GM21737 (cell line): ENCODE results near the gene CCDC24.

ENCODE experiments used
- ATAC-seq: cut with Tn5 transposase; IDR thresholded peaks from one replicate; pipeline ENCODE4 v1.9.1; 2021; ENCODE audit warnings: mild to moderate bottlenecking, moderate library complexity; ENCODE audit not compliant: unreplicated experiment

CCDC24 gene

DNA sequence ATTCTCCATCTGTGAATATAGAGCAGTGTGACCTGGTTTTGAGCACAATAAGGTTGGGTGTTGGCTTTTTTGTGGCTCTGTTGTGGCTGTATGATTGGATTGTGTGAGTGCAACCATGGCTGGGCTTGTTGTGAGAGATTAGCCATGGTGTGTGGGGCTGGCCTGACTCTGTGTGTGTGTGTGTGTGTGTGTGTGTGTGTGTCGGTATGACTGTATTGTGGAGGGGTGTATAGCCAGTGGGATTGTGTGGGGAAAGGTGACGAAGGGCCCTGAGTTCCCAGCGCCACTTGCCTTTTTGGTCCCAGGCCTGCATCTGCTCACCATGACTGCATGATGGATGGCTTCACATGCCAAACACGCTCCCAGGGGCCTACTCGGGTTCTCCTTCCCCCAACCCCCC, 45.8 kb downstream of the CCDC24 start:
- no peak for ATAC-seq

DNA sequence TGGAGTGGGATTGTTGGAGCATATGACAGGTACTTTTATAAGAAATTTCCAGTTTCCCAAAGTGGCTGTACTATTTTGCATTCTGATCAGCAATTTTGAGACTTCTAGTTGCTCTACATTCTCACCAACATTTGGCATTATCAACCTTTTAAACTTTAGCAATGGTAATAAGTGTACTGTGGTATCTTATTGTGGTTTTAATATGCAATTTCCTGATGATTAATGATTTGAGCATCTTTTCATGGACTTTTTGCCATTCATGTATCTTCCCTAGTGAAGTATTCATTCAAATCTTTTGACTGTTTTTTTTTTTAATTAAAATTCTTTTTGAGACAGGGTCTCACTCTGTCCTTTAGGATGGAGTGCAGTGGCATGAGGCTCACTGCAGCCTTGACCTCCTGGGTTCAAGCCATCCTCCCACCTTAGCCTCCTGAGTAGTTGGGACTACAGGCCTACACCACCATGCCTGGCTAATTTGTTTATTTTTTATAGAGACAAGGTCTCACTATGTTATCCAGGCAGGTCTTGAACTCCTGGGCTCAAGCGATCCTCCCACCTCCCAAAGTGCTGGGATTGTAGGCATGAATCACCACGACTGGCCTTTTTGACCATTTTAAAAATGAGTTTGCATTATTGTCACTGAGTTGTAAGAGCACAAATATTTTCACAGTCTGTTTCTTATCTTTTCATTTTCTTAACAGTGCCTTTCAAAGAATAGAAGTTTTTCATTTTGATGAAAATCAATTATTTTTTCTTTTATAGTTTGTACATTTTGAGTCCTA, 47.7 kb downstream of the CCDC24 start:
- no peak for ATAC-seq

DNA sequence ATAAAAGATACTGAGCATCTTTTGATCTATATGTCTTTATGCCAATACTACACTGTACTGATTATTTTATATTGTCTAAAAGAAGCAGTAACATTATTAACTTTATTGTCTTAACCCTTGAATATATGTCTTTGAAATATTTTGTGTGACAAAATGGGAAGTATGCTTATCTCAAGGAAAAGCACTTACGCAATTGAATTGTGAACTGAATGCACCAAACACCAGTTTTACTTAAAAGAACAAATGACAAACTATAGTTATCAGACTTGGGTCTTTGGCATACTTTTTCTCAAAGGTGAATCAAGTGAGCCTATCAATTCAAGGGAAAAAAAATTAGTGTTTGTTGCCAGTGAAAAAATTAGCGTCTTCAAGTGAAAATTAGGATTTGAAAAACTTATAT, 49.0 kb downstream of the CCDC24 start:
- no peak for ATAC-seq

DNA sequence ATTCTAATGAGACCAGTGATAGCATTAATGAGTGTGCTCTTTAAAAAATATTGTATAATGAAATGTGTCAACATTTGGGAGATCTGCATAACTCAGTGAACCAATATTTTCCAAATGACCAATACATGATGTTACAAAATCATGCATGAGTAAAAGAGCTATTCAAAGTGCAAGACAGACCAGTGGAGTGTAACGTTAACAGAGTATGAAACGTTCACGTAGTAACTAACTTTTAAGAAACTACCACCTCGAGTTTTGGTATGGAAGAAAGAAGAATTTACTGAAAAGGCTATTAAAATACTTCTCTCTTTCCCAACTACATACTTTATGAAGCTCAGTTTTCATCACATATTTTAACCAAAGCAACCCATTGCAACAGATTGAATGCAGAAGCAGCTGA, 49.4 kb downstream of the CCDC24 start:
- no peak for ATAC-seq

DNA sequence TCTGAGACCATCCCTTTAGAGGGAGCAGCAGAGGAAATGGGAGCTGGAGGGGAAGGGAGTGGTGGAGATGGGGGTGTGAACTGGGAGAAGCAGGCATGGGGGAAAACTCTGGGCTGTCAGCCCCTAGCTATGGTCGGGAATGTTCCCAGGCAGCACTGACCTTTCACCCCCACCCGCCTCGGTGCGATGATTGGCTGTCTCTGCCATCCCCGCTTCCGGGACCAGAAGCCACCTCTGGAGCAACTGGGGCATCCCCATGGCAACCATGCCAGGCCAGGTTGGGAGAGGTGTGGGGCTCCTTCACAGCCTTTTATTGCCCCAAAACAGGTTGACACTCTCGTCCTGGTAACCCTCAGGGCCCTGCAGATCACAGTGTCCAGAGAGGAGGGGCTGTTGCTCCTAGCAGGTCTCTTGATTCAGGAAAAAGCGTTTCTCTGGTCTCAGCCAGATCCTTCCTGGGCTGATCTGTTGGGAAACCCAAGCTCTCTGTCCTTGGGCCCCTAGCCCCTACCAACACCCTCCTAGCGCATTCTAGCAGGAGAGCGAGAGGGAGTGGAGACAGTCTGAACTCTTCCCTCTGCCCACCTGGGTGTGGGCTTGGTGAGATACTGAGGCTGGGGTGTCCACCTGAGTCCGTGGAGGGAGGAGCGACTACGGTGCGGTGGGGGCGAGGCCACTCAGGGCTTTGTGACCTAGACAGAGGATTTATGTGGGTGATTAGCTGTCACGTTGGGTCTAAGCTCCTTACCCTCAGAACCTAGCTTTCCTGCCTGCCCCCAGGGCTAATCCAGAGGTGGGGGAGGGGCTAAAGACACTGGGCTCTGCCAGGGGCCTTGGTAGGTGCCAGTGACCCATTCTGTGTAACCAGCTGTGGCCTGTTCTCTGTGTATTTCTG, 52.0 kb downstream of the CCDC24 start:
- ATAC-seq = no peak

DNA sequence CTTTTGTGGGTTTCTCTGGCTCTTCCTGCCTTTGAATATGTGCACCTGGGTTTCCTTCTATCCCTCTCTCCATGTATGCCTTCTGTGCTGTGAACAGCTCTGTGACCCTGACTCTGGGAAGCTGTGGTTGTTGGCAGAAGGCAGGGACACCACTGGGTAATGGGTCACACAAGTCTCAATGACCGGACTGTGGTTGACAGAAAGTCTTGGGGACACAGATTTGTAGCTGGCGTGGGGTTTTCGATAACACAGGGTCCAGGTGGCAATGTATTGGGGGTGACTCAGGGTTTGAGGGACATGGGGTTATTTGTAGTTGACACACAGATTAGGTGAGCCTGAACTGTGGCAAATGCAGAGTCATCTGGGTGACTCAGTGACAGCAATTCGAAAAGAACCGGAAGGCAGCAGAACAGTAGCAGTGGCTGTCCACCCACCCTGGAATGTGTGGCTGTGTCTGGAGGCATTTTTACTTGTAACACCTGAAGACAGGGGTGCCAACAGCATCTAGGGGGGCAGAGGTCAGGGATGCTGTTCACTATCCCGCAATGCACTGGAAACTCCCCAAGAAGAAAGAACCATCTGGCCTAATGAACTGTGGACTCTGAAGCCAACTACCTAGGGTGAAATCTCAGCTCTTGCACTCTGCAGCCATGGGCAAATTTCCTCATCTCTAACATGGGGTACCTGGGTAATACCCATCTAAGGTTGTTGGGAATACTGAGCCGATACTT, 52.8 kb downstream of the CCDC24 start:
- ATAC-seq = no peak

DNA sequence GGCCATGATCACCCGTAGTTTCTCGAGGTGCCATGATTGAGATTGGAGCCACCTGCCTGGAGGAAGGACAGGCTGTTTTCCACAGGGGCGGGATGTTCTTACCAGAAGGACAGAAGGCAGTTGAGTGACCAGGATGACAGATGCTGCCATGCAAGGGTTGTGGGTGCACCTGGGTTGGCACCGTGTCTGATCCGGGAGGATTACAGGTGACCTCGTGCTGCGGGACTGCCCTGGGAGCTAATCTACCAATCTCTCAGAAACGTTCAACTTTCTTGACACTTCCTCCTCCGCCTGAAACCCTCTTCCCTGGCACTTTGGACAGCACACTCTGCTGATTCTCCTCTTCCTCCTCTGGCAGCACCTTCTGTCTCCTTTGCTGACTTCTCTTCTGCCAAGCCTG, 53.7 kb downstream of the CCDC24 start:
- ATAC-seq = no peak
